Metanephros (tissue), 2 donors: Measurements from ENCODE around the gene B9D1. TPM values are rescaled to one million over a fixed set of nuclear protein-coding genes. Genes with fewer than 3 reads are reported as not detected.
A peak's percentile ranks its signal among the peaks of the same experiment; 100 is the strongest.

Experiments used
- small RNA-seq: library from RNA; depleted of rRNA; stranded (forward); fragments of <200 nt; gene quantifications from one replicate; pipeline ENCODE3, GENCODE V24; 2014; ENCODE audit warnings: low replicate concordance
- total RNA-seq: library from RNA; depleted of rRNA; stranded (reverse); fragments of >200 nt; gene quantifications from one replicate; pipeline ENCODE4 v1.2.3, GENCODE V29; 2014

Gene B9D1
- total RNA-seq, result 32.5 TPM

GRCh38 chr17:19362277-19363113 lies at the start of gene B9D1:
TSS of gene B9D1 (minus strand) at chr17:19362723. CDS start at chr17:19362569, 154 bp downstream.

GRCh38 chr17:19410875-19411620 lies 48.5 kb upstream of the B9D1 start, which contains the start of gene RNF112:
TSS of gene RNF112 (plus strand) at chr17:19411232. CDS start at chr17:19411409, 177 bp downstream.

GRCh38 chr17:19386974-19387920 lies 24.7 kb upstream of the B9D1 start, which contains the start of gene MFAP4:
TSS of gene MFAP4 (minus strand) at chr17:19387190. CDS start at chr17:19387155, 35 bp downstream.

GRCh38 chr17:19378416-19379360 lies 16.2 kb upstream of the B9D1 start, which contains the start of gene MAPK7:
TSS of gene MAPK7 (plus strand) at chr17:19378498. CDS start at chr17:19378901, 403 bp downstream.

Small RNAs within 50 kb of the gene (small RNA-seq; reads per million reads assigned to genes)
- gene MIR1180, result 10.8 reads per million, percentile 95 among the genes with 10 or more reads in this experiment

Other genes with a start within 250 kb of the B9D1 start
- 3.0 TPM for gene GRAPL, start 235.1 kb downstream of the B9D1 start, total RNA-seq
- 71.7 TPM for gene EPN2, start 125.4 kb downstream of the B9D1 start, total RNA-seq
- gene MAPK7, start 15.8 kb upstream of the B9D1 start, total RNA-seq, result 35.3 TPM
- gene MFAP4, start 24.5 kb upstream of the B9D1 start, total RNA-seq, result 80.3 TPM
- gene RNF112, start 48.5 kb upstream of the B9D1 start, total RNA-seq, result 4.1 TPM
- 20.4 TPM for gene SLC47A1, start 171.1 kb upstream of the B9D1 start, total RNA-seq